HCT116 (cell line): ENCODE data around the gene ABCB10. TPM values are rescaled to one million over a fixed set of nuclear protein-coding genes. Genes with fewer than 3 reads are reported as not detected.

Experiments
- ATAC-seq: fragments of 200-7000 bp; cut with Tn5 transposase; 2 replicates; pipeline ENCODE4 v1.9.1; 2020; ENCODE audit warnings: mild to moderate bottlenecking, moderate library complexity
- BruUV-seq: library from RNA; stranded (reverse); fragments of 400-500 nt; replicated peaks from 2 replicates; lab custom pipeline; 2021; lab: Mats Ljungman, UMichigan
- CTCF ChIA-PET: fragments of 300-600 bp; sonication (Branson Sonifier 250); formaldehyde crosslinking; loops from one replicate; lab custom pipeline; 2021; ENCODE audit warnings: antibody characterized with exemption; lab: Charles Lee
- POLR2A ChIA-PET: fragments of 300-600, 350-600 bp; sonication (Branson Sonifier 250); formaldehyde crosslinking; loops from one replicate; lab custom pipeline; 2021; ENCODE audit warnings: antibody characterized with exemption; lab: Charles Lee
- RAD21 ChIA-PET, 2 experiments: fragments of 300-600 bp; sonication (Branson Sonifier 250); formaldehyde crosslinking; loops; one replicate each; lab custom pipeline; 2023; ENCODE audit warnings: low total read pairs in 2 of 2; ENCODE audit not compliant: uncharacterized antibody in 2 of 2, unreplicated experiment in 2 of 2, low non-redundant PET in 1 of 2; lab: Charles Lee
- DNase-seq: peaks from one replicate; pipeline ENCODE4 v3.0.0-alpha.2; 2010; ENCODE audit warnings: low read depth, low spot score
- H2AFZ ChIP-seq: fragments of 200-600 bp; shearing (Covaris generic), sonication (generic); 2 replicates; pipeline ENCODE4 v1.6.1; 2017; ENCODE audit warnings: low read depth, mixed run types, mixed read lengths, antibody characterized with exemption, low read length; ENCODE audit not compliant: poor library complexity, severe bottlenecking
- H3K27ac ChIP-seq: 2 replicates; pipeline ENCODE4 v1.5.1; 2012; ENCODE audit warnings: low read depth, low read length
- H3K27me3 ChIP-seq: fragments of 200-600 bp; sonication (generic); 2 replicates; pipeline ENCODE4 v1.6.1; 2016; ENCODE audit warnings: mixed run types, low read length, mixed read lengths; ENCODE audit not compliant: insufficient read depth
- H3K36me3 ChIP-seq, 2 experiments: fragments of 200-500 bp in 1 of 2; fragments of 200-600 bp in 1 of 2; sonication (Bioruptor generic) in 1 of 2; sonication (generic) in 1 of 2; 2 replicates each; pipeline versions ENCODE4 v1.5.1 to v1.6.1; 2014 to 2016; ENCODE audit warnings: low read length in 2 of 2, inconsistent platforms in 1 of 2, mixed read lengths in 1 of 2, mixed run types in 1 of 2; ENCODE audit not compliant: insufficient read depth in 2 of 2, control insufficient read depth in 1 of 2
- H3K4me1 ChIP-seq, 2 experiments: fragments of 200-600 bp in 1 of 2; sonication (generic) in 1 of 2; 2 replicates each; pipeline versions ENCODE4 v1.5.1 to v1.6.1; 2012 to 2017; ENCODE audit warnings: low read length in 2 of 2, inconsistent platforms in 1 of 2, mild to moderate bottlenecking in 1 of 2, mixed read lengths in 1 of 2, mixed run types in 1 of 2, moderate library complexity in 1 of 2; ENCODE audit not compliant: insufficient read depth in 2 of 2, control insufficient read depth in 1 of 2
- H3K4me2 ChIP-seq: fragments of 200-600 bp; sonication (generic); 2 replicates; pipeline ENCODE4 v1.6.1; 2017; ENCODE audit warnings: mixed run types, low read length, mixed read lengths
- H3K4me3 ChIP-seq, 2 experiments: fragments of 200-600 bp in 1 of 2; sonication (generic) in 1 of 2; replicated peaks in 1 of 2; 2 replicates each; pipeline ENCODE4 v1.5.1; 2011 to 2016; ENCODE audit warnings: low read length in 2 of 2, control low read depth in 1 of 2, low read depth in 1 of 2, mild to moderate bottlenecking in 1 of 2, mixed read lengths in 1 of 2, mixed run types in 1 of 2
- H3K79me2 ChIP-seq: fragments of 200-600 bp; sonication (generic); 2 replicates; pipeline ENCODE4 v1.6.1; 2017; ENCODE audit warnings: mild to moderate bottlenecking, mixed run types, low read length, moderate library complexity, mixed read lengths; ENCODE audit not compliant: insufficient read depth
- H3K9ac ChIP-seq: fragments of 200-600 bp; sonication (generic); 2 replicates; pipeline ENCODE4 v1.6.1; 2016; ENCODE audit warnings: low read length, mixed read lengths
- H3K9me2 ChIP-seq: fragments of 200-600 bp; sonication (generic), shearing (Covaris generic); 2 replicates; pipeline ENCODE4 v1.6.1; 2017; ENCODE audit warnings: mixed run types, mild to moderate bottlenecking, moderate library complexity; ENCODE audit not compliant: insufficient read depth
- H3K9me3 ChIP-seq, 2 experiments: fragments of 200-500 bp in 1 of 2; fragments of 200-600 bp in 1 of 2; sonication (Bioruptor generic) in 1 of 2; sonication (generic) in 1 of 2; 2 replicates each; pipeline ENCODE4 v1.6.1; 2014 to 2017; ENCODE audit warnings: low read length in 2 of 2, mixed read lengths in 2 of 2, inconsistent platforms in 1 of 2, low read depth in 1 of 2, mild to moderate bottlenecking in 1 of 2, mixed run types in 1 of 2, moderate library complexity in 1 of 2; ENCODE audit not compliant: control insufficient read depth in 1 of 2, insufficient read depth in 1 of 2
- H4K20me1 ChIP-seq: fragments of 200-600 bp; sonication (generic), shearing (Covaris generic); 2 replicates; pipeline ENCODE4 v1.6.1; 2017; ENCODE audit warnings: mixed run types, mild to moderate bottlenecking, moderate library complexity; ENCODE audit not compliant: insufficient read depth
- JUND ChIP-seq: IDR thresholded peaks from 2 replicates; pipeline ENCODE4 v1.6.1; 2012
- RAD21 ChIP-seq: IDR thresholded peaks from 2 replicates; pipeline ENCODE4 v1.6.1; 2012; ENCODE audit warnings: low read depth, mild to moderate bottlenecking
- SP1 ChIP-seq: IDR thresholded peaks from 2 replicates; pipeline ENCODE4 v1.6.1; 2012; ENCODE audit warnings: low read depth
- SRF ChIP-seq: IDR thresholded peaks from 2 replicates; pipeline ENCODE4 v1.6.1; 2012; ENCODE audit warnings: low read depth
- TCF7L2 ChIP-seq: IDR thresholded peaks from 2 replicates; pipeline ENCODE4 v1.7.0; 2011; ENCODE audit warnings: borderline replicate concordance, inconsistent platforms; ENCODE audit not compliant: insufficient read depth, insufficient read length; ENCODE audit errors: extremely low read depth
- YY1 ChIP-seq: IDR thresholded peaks from 2 replicates; pipeline ENCODE4 v1.6.1; 2011; ENCODE audit warnings: low read length, low read depth, moderate library complexity, mild to moderate bottlenecking; ENCODE audit not compliant: insufficient replicate concordance; ENCODE audit errors: extremely low read depth
- ZFX ChIP-seq: fragments of 450-650 bp; IDR thresholded peaks from 2 replicates; pipeline ENCODE4 v1.6.1; 2017
- intact Hi-C: fragments of 100-400 bp; cut with micrococcal nuclease; formaldehyde crosslinking; loops from 2 replicates; pipeline ENCODE4 v1.10.0; 2022
- total RNA-seq: library from RNA; stranded (reverse); gene quantifications from one replicate; pipeline ENCODE4 v1.2.1, GENCODE V29; 2021; ENCODE audit not compliant: unreplicated experiment
- TF ChIP-seq, protein P1 (sequence below): IDR thresholded peaks from 2 replicates; pipeline ENCODE4 v1.6.1; 2012
- TF ChIP-seq, protein P2 (sequence below): IDR thresholded peaks from 2 replicates; pipeline ENCODE4 v1.6.1; 2012
- TF ChIP-seq, protein P3 (sequence below), 3 experiments: fragments of 200-600 bp in 1 of 3; sonication (generic) in 1 of 3; IDR thresholded peaks in 2 of 3; conservative IDR thresholded peaks in 1 of 3; 2 replicates each; pipeline ENCODE4 v1.5.1; 2012 to 2017; ENCODE audit warnings: low read depth in 2 of 3, low read length in 2 of 3, antibody characterized with exemption in 1 of 3, borderline replicate concordance in 1 of 3, control low read depth in 1 of 3, mild to moderate bottlenecking in 1 of 3, mixed read lengths in 1 of 3, mixed run types in 1 of 3, moderate library complexity in 1 of 3; ENCODE audit not compliant: insufficient read depth in 1 of 3

Gene ABCB10
- total RNA-seq, 1 experiment from 2014 or later: 20.3 TPM

DNA sequence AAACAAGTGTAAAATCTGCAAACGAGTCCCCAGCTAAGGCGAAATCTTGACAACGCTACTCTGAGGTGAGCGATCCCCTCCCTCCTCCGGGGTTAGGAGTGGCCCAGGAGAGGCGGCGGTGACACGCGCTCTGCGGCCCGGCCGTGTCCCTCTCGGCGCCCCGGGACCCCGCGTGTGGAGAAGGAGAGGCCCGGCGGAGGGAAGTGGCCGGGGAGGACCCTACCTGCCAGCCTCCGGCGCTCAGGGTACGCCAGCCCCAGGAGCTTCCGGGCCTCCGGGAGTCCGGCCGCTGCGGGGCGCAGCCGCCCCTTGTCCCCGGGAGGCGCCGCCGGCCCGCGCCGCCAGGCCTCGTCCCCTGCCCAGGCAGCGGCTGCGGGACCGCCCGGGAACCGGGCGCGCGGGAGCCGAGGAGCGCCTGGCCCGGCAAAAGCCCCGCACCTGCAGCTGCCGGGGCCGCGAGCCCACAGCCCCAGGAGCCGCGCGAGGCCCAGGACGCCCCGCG, 543 bp downstream of the ABCB10 start:
- CTCF ChIA-PET: interaction anchor here (0.8 to 1.6 kb wide), 7 partner anchors 11 to 103 kb away, joined by 3 to 19 read pairs (median 5); partner anchors contain the start of genes NUP133, TAF5L and URB2
- DNase-seq (no peak), ATAC-seq (peak; percentile 24)
- Histone ChIP-seq H3K4me3 (peak overlapping the region; percentile 61 to 84), H3K27ac (peak overlapping the region; percentile 93), H4K20me1 (no peaks in the 10 kb centered on the region), H3K27me3 (no peaks in the 10 kb centered on the region), H3K4me1 (peaks cover 10 to 24% of the 10 kb centered on the region in 2 experiments), H3K79me2 (peaks cover 42% of the 10 kb centered on the region), H3K9ac (peak overlapping the region; percentile 79), H3K4me2 (peak overlapping the region; percentile 97), H3K9me2 (no peaks in the 10 kb centered on the region), H3K36me3 (no peaks in the 10 kb centered on the region), H3K9me3 (no peaks in the 10 kb centered on the region), H2AFZ (no peak overlapping the region)
- POLR2A ChIA-PET: no interaction called here
- TF ChIP-seq, protein P1, sequence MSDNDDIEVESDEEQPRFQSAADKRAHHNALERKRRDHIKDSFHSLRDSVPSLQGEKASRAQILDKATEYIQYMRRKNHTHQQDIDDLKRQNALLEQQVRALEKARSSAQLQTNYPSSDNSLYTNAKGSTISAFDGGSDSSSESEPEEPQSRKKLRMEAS: no peak
- TF ChIP-seq, protein P2, sequence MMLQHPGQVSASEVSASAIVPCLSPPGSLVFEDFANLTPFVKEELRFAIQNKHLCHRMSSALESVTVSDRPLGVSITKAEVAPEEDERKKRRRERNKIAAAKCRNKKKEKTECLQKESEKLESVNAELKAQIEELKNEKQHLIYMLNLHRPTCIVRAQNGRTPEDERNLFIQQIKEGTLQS: no peak
- TF ChIP-seq SRF (no peak), TCF7L2 (no peak), YY1 (peak; percentile 18), ZFX (peak; percentile 98), RAD21 (no peak), JUND (no peak), SP1 (no peak)
- TF ChIP-seq, protein P3, sequence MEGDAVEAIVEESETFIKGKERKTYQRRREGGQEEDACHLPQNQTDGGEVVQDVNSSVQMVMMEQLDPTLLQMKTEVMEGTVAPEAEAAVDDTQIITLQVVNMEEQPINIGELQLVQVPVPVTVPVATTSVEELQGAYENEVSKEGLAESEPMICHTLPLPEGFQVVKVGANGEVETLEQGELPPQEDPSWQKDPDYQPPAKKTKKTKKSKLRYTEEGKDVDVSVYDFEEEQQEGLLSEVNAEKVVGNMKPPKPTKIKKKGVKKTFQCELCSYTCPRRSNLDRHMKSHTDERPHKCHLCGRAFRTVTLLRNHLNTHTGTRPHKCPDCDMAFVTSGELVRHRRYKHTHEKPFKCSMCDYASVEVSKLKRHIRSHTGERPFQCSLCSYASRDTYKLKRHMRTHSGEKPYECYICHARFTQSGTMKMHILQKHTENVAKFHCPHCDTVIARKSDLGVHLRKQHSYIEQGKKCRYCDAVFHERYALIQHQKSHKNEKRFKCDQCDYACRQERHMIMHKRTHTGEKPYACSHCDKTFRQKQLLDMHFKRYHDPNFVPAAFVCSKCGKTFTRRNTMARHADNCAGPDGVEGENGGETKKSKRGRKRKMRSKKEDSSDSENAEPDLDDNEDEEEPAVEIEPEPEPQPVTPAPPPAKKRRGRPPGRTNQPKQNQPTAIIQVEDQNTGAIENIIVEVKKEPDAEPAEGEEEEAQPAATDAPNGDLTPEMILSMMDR (IDR thresholded peaks at IDR 0.05 in 2 of 3, conservative IDR thresholded peaks at IDR 0.05 in 1 of 3; ENCODE audit: borderline replicate concordance in 1 of 3, insufficient read depth in 1 of 3, low read depth in 2 of 3, low read length in 2 of 3): 0 out of 6 replicates have a peak, but pooled peaks of 1 of the 3 experiments have one; percentile 4
- no TSS peak for BruUV-seq
- RAD21 ChIA-PET: no interaction called here
- intact Hi-C loops: loop anchor here (5.0 kb wide), 1 partner anchor 754 kb away; no protein-coding TSS in a partner anchor
